Amniotic epithelial cell (primary cell): ENCODE results near the gene CDH4.

Source experiments
- DNase-seq: peaks from one replicate; pipeline ENCODE4 v3.0.0-alpha.2; 2010; ENCODE audit warnings: low read depth

The CDH4 gene

GRCh38 chr20:61719691-61720347 is 467.8 kb downstream of the CDH4 start:
- DNase-seq, result no peak

GRCh38 chr20:61720348-61720696 is 468.3 kb downstream of the CDH4 start:
- no peak for DNase-seq

- DNase-seq, result peak; percentile 18
Measured at GRCh38 chr20:61722146-61722678, 470.2 kb downstream of the CDH4 start.

GRCh38 chr20:61723529-61724257 is 471.6 kb downstream of the CDH4 start:
- no peak for DNase-seq

GRCh38 chr20:61724376-61724775 is 472.3 kb downstream of the CDH4 start:
- DNase-seq, result no peak

- DNase-seq, result no peak
Measured at GRCh38 chr20:61725145-61725544, 473.1 kb downstream of the CDH4 start.

GRCh38 chr20:61725966-61726365 is 473.9 kb downstream of the CDH4 start:
- DNase-seq, result no peak

- DNase-seq, result no peak
Measured at GRCh38 chr20:61726979-61727378, 474.9 kb downstream of the CDH4 start.

GRCh38 chr20:61727761-61728160 is 475.7 kb downstream of the CDH4 start:
- no peak for DNase-seq

GRCh38 chr20:61728326-61728725 is 476.3 kb downstream of the CDH4 start:
- DNase-seq, result no peak

GRCh38 chr20:61728786-61729770 is 477.0 kb downstream of the CDH4 start:
- no peak for DNase-seq

- DNase-seq, result no peak
Measured at GRCh38 chr20:61730631-61731362, 478.7 kb downstream of the CDH4 start.

- DNase-seq, result peak; percentile 37
Measured at GRCh38 chr20:61731363-61732181, 479.5 kb downstream of the CDH4 start.

GRCh38 chr20:61732511-61733210 is 480.6 kb downstream of the CDH4 start:
- no peak for DNase-seq

GRCh38 chr20:61733216-61733615 is 481.2 kb downstream of the CDH4 start:
- DNase-seq, result no peak

GRCh38 chr20:61733891-61734732 is 482.1 kb downstream of the CDH4 start:
- DNase-seq, result no peak

- DNase-seq, result no peak
Measured at GRCh38 chr20:61734733-61735502, 482.9 kb downstream of the CDH4 start.

- DNase-seq, result no peak
Measured at GRCh38 chr20:61735503-61735785, 483.4 kb downstream of the CDH4 start.
